ENCODE data around the gene PACS1.

The PACS1 gene

GRCh38 chr11:66216911-66217310, 146.8 kb downstream of the PACS1 start:
- Histone ChIP-seq H3K27me3 (ENCODE audit: insufficient read depth, low read length) (no peaks in the 10 kb centered on the region), H3K9me2 (ENCODE audit: low read depth, low read length) (no peaks in the 10 kb centered on the region), H3K9me3 (ENCODE audit: low read length) (no peaks in the 10 kb centered on the region), H3K4me2 (ENCODE audit: low read length) (no peak overlapping the region), H3K79me2 (ENCODE audit: insufficient read depth, low read length) (no peaks in the 10 kb centered on the region), H3K4me1 (ENCODE audit: insufficient read depth, low read length, severe bottlenecking) (peaks cover 2% of the 10 kb centered on the region), H3F3A (ENCODE audit: insufficient read depth, low read length) (no peaks in the 10 kb centered on the region), H3K36me3 (ENCODE audit: insufficient read depth, low read length) (peaks cover 61% of the 10 kb centered on the region), H4K20me1 (ENCODE audit: insufficient read depth, low read length) (no peaks in the 10 kb centered on the region), H2AFZ (ENCODE audit: low read length) (no peak overlapping the region), H3K9ac (ENCODE audit: low read length) (no peak overlapping the region), H3K4me3 (ENCODE audit: low read depth, low read length, poor library complexity, severe bottlenecking) (no peak overlapping the region), H3K27ac (ENCODE audit: low read depth, low read length, poor library complexity, severe bottlenecking) (no peak overlapping the region)
- TF ChIP-seq CTCF (IDR thresholded peaks at IDR 0.05; ENCODE audit: low read length) (no peak), EZH2 (IDR thresholded peaks at IDR 0.05; ENCODE audit: borderline replicate concordance, low read length) (no peak)

GRCh38 chr11:66218036-66218435, 148.0 kb downstream of the PACS1 start:
- Histone ChIP-seq H4K20me1 (ENCODE audit: insufficient read depth, low read length) (no peaks in the 10 kb centered on the region), H3K36me3 (ENCODE audit: insufficient read depth, low read length) (peaks cover 55% of the 10 kb centered on the region), H3K9ac (ENCODE audit: low read length) (no peak overlapping the region), H3K4me1 (ENCODE audit: insufficient read depth, low read length, severe bottlenecking) (peaks cover 9% of the 10 kb centered on the region), H3K9me3 (ENCODE audit: low read length) (no peaks in the 10 kb centered on the region), H2AFZ (ENCODE audit: low read length) (no peak overlapping the region), H3F3A (ENCODE audit: insufficient read depth, low read length) (no peaks in the 10 kb centered on the region), H3K27me3 (ENCODE audit: insufficient read depth, low read length) (no peaks in the 10 kb centered on the region), H3K79me2 (ENCODE audit: insufficient read depth, low read length) (no peaks in the 10 kb centered on the region), H3K4me3 (ENCODE audit: low read depth, low read length, poor library complexity, severe bottlenecking) (no peak overlapping the region), H3K4me2 (ENCODE audit: low read length) (no peak overlapping the region), H3K27ac (ENCODE audit: low read depth, low read length, poor library complexity, severe bottlenecking) (no peak overlapping the region), H3K9me2 (ENCODE audit: low read depth, low read length) (no peaks in the 10 kb centered on the region)
- TF ChIP-seq EZH2 (IDR thresholded peaks at IDR 0.05; ENCODE audit: borderline replicate concordance, low read length): no peak
- TF ChIP-seq CTCF (IDR thresholded peaks at IDR 0.05; ENCODE audit: low read length): no peak

GRCh38 chr11:66218846-66219620, 149.0 kb downstream of the PACS1 start:
- Histone ChIP-seq H3K27me3 (ENCODE audit: insufficient read depth, low read length) (no peaks in the 10 kb centered on the region), H3K79me2 (ENCODE audit: insufficient read depth, low read length) (no peaks in the 10 kb centered on the region), H3K4me3 (ENCODE audit: low read depth, low read length, poor library complexity, severe bottlenecking) (no peak overlapping the region), H3K36me3 (ENCODE audit: insufficient read depth, low read length) (peaks cover 58% of the 10 kb centered on the region), H3K4me1 (ENCODE audit: insufficient read depth, low read length, severe bottlenecking) (peaks cover 9% of the 10 kb centered on the region), H3K9ac (ENCODE audit: low read length) (no peak overlapping the region), H3K9me3 (ENCODE audit: low read length) (no peaks in the 10 kb centered on the region), H3K4me2 (ENCODE audit: low read length) (no peak overlapping the region), H3F3A (ENCODE audit: insufficient read depth, low read length) (no peaks in the 10 kb centered on the region), H3K9me2 (ENCODE audit: low read depth, low read length) (no peaks in the 10 kb centered on the region), H3K27ac (ENCODE audit: low read depth, low read length, poor library complexity, severe bottlenecking) (no peak overlapping the region), H4K20me1 (ENCODE audit: insufficient read depth, low read length) (no peaks in the 10 kb centered on the region), H2AFZ (ENCODE audit: low read length) (no peak overlapping the region)
- no peak for TF ChIP-seq EZH2 (IDR thresholded peaks at IDR 0.05; ENCODE audit: borderline replicate concordance, low read length)
- no peak for TF ChIP-seq CTCF (IDR thresholded peaks at IDR 0.05; ENCODE audit: low read length)

All from OCI-LY1 (cell line).